GM23338 (cell line): Measurements from ENCODE around the gene EDA. TPM values are rescaled to one million over a fixed set of nuclear protein-coding genes. Genes with fewer than 3 reads are reported as not detected.

Experiments
- ATAC-seq: fragments of 200-7000 bp; cut with Tn5 transposase; 3 replicates; pipeline ENCODE4 v1.9.1; 2020
- DNase-seq: peaks from one replicate; pipeline ENCODE4 v3.0.0-alpha.2; 2015; ENCODE audit warnings: low spot score
- H2AFZ ChIP-seq: fragments of 200-600 bp; sonication (generic); 2 replicates; pipeline ENCODE4 v1.8.0; 2016; ENCODE audit warnings: antibody characterized with exemption, mild to moderate bottlenecking, moderate library complexity
- H3F3A ChIP-seq: fragments of 200-600 bp; sonication (generic); replicated peaks from 2 replicates; pipeline ENCODE4 v1.8.0; 2017; ENCODE audit warnings: antibody characterized with exemption, mixed run types, low read depth
- H3K27ac ChIP-seq: fragments of 200-600 bp; sonication (generic); 2 replicates; pipeline ENCODE4 v1.6.1; 2016; ENCODE audit warnings: low read depth
- H3K27me3 ChIP-seq: fragments of 200-600 bp; sonication (generic); 2 replicates; pipeline ENCODE4 v1.8.0; 2016; ENCODE audit warnings: mild to moderate bottlenecking, mixed run types, moderate library complexity; ENCODE audit not compliant: insufficient read depth
- H3K36me3 ChIP-seq: fragments of 200-600 bp; sonication (generic); 2 replicates; pipeline ENCODE4 v1.8.0; 2016; ENCODE audit warnings: mild to moderate bottlenecking; ENCODE audit not compliant: insufficient read depth
- H3K4me1 ChIP-seq: fragments of 200-600 bp; sonication (generic); 2 replicates; pipeline ENCODE4 v1.8.0; 2016; ENCODE audit warnings: mild to moderate bottlenecking, moderate library complexity; ENCODE audit not compliant: insufficient read depth
- H3K4me2 ChIP-seq: fragments of 200-600 bp; sonication (generic); 2 replicates; pipeline ENCODE4 v1.7.1; 2017; ENCODE audit warnings: mixed run types
- H3K4me3 ChIP-seq: fragments of 200-600 bp; sonication (generic); 2 replicates; pipeline ENCODE4 v1.6.1; 2016; ENCODE audit warnings: mixed run types
- H3K79me2 ChIP-seq: fragments of 200-600 bp; sonication (generic); replicated peaks from 2 replicates; pipeline ENCODE4 v1.8.0; 2017; ENCODE audit warnings: mild to moderate bottlenecking; ENCODE audit not compliant: insufficient read depth
- H3K9me2 ChIP-seq: fragments of 200-600 bp; sonication (generic); 2 replicates; pipeline ENCODE4 v1.8.0; 2017; ENCODE audit not compliant: insufficient read depth
- H4K20me1 ChIP-seq: fragments of 200-600 bp; sonication (generic); replicated peaks from 2 replicates; pipeline ENCODE4 v1.8.0; 2017; ENCODE audit warnings: mild to moderate bottlenecking; ENCODE audit not compliant: insufficient read depth
- H3K27ac Mint-ChIP-seq: 2 replicates; pipeline ENCODE4 v1.8.0; 2020; ENCODE audit warnings: inconsistent platforms, mild to moderate bottlenecking, moderate library complexity, mixed read lengths
- H3K27me3 Mint-ChIP-seq: 3 replicates; pipeline ENCODE4 v1.8.0; 2022; ENCODE audit warnings: low read depth, mild to moderate bottlenecking, moderate library complexity, mixed read lengths, inconsistent platforms; ENCODE audit not compliant: insufficient read depth, poor library complexity
- H3K36me3 Mint-ChIP-seq: 3 replicates; pipeline ENCODE4 v1.8.0; 2021; ENCODE audit warnings: low read depth, mild to moderate bottlenecking, inconsistent platforms, moderate library complexity, mixed read lengths
- H3K4me1 Mint-ChIP-seq: 3 replicates; pipeline ENCODE4 v1.8.0; 2020; ENCODE audit warnings: mild to moderate bottlenecking, inconsistent platforms, mixed read lengths
- H3K4me3 Mint-ChIP-seq: 3 replicates; pipeline ENCODE4 v1.8.0; 2021; ENCODE audit warnings: moderate library complexity, mild to moderate bottlenecking, inconsistent platforms, mixed read lengths
- H3K9me3 Mint-ChIP-seq: 3 replicates; pipeline ENCODE4 v1.8.0; 2020; ENCODE audit warnings: moderate library complexity, mild to moderate bottlenecking, inconsistent platforms, mixed read lengths
- CREB1 ChIP-seq: fragments of 250-450 bp; sonication (Bioruptor Pico); IDR thresholded peaks from 2 replicates; pipeline ENCODE4 v1.5.0; 2020; ENCODE audit warnings: low read depth, mild to moderate bottlenecking, moderate library complexity
- EZH2 ChIP-seq: fragments of 200-600 bp; sonication (generic); IDR thresholded peaks from one replicate; pipeline ENCODE4 v1.8.0; 2017; ENCODE audit warnings: antibody characterized with exemption, mild to moderate bottlenecking, low read depth; ENCODE audit not compliant: unreplicated experiment
- EZH2phosphoT487 ChIP-seq: fragments of 200-600 bp; sonication (generic); IDR thresholded peaks from one replicate; pipeline ENCODE4 v1.8.1; 2018; ENCODE audit warnings: antibody characterized with exemption; ENCODE audit not compliant: unreplicated experiment
- JUNB ChIP-seq: IDR thresholded peaks from one replicate; pipeline ENCODE4 v1.6.1; 2016; ENCODE audit warnings: antibody characterized with exemption; ENCODE audit not compliant: unreplicated experiment
- NANOG ChIP-seq: IDR thresholded peaks from 2 replicates; pipeline ENCODE4 v1.6.1; 2016; ENCODE audit warnings: antibody characterized with exemption, borderline replicate concordance
- POLR2AphosphoS5 ChIP-seq: IDR thresholded peaks from 2 replicates; pipeline ENCODE4 v1.6.1; 2016; ENCODE audit warnings: antibody characterized with exemption, low read depth
- REST ChIP-seq: IDR thresholded peaks from one replicate; pipeline ENCODE4 v1.6.1; 2018; ENCODE audit warnings: antibody characterized with exemption; ENCODE audit not compliant: unreplicated experiment
- STAT1 ChIP-seq: IDR thresholded peaks from one replicate; pipeline ENCODE4 v1.6.1; 2016; ENCODE audit warnings: antibody characterized with exemption; ENCODE audit not compliant: unreplicated experiment
- ZNF114 ChIP-seq: fragments of 250-450 bp; sonication (Bioruptor Pico); IDR thresholded peaks from 2 replicates; pipeline ENCODE4 v1.5.0; 2020; ENCODE audit warnings: mild to moderate bottlenecking, moderate library complexity
- ZNF331 ChIP-seq: fragments of 250-450 bp; sonication (Bioruptor Pico); IDR thresholded peaks from 2 replicates; pipeline ENCODE4 v1.5.0; 2020; ENCODE audit warnings: low read depth, mild to moderate bottlenecking, moderate library complexity
- ZNF462 ChIP-seq: fragments of 250-450 bp; sonication (Bioruptor Pico); IDR thresholded peaks from 2 replicates; pipeline ENCODE4 v1.5.0; 2020; ENCODE audit warnings: mild to moderate bottlenecking, moderate library complexity
- polyA plus RNA-seq: library from polyadenylated mRNA; unstranded; fragments of >200 nt; fragmentation: Nextera tagmentation; extraction: Ambion mirVana; gene quantifications from 2 replicates; pipeline ENCODE4 v1.2.1, GENCODE V29; 2016
- total RNA-seq: library from RNA; depleted of rRNA; stranded (reverse); fragments of >200 nt; shearing (Covaris generic); gene quantifications from 2 replicates; pipeline ENCODE4 v1.2.3, GENCODE V29; 2014
- TF ChIP-seq, protein P1 (sequence below), 2 experiments: fragments of 200-600 bp in 1 of 2; sonication (generic) in 1 of 2; conservative IDR thresholded peaks; 2 replicates each; pipeline versions ENCODE4 v1.5.1 to v1.6.1; 2016 to 2017; ENCODE audit warnings: antibody characterized with exemption in 2 of 2, low read depth in 2 of 2, mild to moderate bottlenecking in 2 of 2, moderate library complexity in 1 of 2
- TF ChIP-seq, protein P2 (sequence below): IDR thresholded peaks from 2 replicates; pipeline ENCODE4 v1.6.1; 2016; ENCODE audit warnings: antibody characterized with exemption

Gene EDA
- total and polyA plus RNA-seq, 2 experiments from 2014 or later: 6.6 to 19.6 TPM

DNA sequence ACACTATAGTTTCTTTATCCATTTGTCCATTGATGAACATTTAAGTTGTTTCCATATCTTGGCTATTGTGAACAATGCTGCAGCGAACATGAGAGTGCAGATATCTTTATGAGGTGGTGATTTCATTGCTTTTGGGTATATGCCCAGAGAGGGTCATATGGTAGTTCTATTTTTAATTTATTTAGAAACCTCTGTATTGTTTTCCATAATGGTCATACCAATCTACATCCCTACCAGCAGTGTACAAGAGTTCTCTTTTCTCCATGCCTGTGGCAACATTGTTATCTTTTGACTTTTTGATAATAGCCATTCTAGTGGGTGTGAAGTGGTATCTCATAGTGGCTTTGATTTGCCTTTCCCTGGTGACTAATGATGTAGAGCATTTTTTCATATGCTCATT is 48.8 kb downstream of the EDA start:
- Mint-ChIP-seq H3K4me3 (no peak overlapping the region), H3K36me3 (peaks cover 22% of the 10 kb centered on the region; the same call in 2 of the 3 replicates), H3K27ac (no peak overlapping the region), H3K9me3 (peaks cover 31% of the 10 kb centered on the region), H3K27me3 (no peaks in the 10 kb centered on the region), H3K4me1 (no peaks in the 10 kb centered on the region)
- H3K79me2 ChIP-seq: peaks cover 30% of the 10 kb centered on the region
- no peak overlapping the region for H3K27ac ChIP-seq
- DNase-seq (no peak), ATAC-seq (no peak)
- H3K4me2 ChIP-seq: no peak overlapping the region
- H3F3A ChIP-seq: no peaks in the 10 kb centered on the region
- no peak overlapping the region for H2AFZ ChIP-seq
- no peaks in the 10 kb centered on the region for H4K20me1 ChIP-seq
- H3K4me1 ChIP-seq: no peaks in the 10 kb centered on the region
- TF ChIP-seq EZH2 (no peak), REST (no peak), JUNB (no peak), POLR2AphosphoS5 (no peak), ZNF114 (no peak), ZNF462 (CRISPR knock-in tag) (no peak), EZH2phosphoT487 (no peak), ZNF331 (CRISPR knock-in tag) (no peak), STAT1 (no peak), NANOG (no peak), CREB1 (CRISPR knock-in tag) (no peak)
- TF ChIP-seq, protein P1, sequence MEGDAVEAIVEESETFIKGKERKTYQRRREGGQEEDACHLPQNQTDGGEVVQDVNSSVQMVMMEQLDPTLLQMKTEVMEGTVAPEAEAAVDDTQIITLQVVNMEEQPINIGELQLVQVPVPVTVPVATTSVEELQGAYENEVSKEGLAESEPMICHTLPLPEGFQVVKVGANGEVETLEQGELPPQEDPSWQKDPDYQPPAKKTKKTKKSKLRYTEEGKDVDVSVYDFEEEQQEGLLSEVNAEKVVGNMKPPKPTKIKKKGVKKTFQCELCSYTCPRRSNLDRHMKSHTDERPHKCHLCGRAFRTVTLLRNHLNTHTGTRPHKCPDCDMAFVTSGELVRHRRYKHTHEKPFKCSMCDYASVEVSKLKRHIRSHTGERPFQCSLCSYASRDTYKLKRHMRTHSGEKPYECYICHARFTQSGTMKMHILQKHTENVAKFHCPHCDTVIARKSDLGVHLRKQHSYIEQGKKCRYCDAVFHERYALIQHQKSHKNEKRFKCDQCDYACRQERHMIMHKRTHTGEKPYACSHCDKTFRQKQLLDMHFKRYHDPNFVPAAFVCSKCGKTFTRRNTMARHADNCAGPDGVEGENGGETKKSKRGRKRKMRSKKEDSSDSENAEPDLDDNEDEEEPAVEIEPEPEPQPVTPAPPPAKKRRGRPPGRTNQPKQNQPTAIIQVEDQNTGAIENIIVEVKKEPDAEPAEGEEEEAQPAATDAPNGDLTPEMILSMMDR (conservative IDR thresholded peaks at IDR 0.05; ENCODE audit: low read depth in 2 of 2): no peak
- TF ChIP-seq, protein P2, sequence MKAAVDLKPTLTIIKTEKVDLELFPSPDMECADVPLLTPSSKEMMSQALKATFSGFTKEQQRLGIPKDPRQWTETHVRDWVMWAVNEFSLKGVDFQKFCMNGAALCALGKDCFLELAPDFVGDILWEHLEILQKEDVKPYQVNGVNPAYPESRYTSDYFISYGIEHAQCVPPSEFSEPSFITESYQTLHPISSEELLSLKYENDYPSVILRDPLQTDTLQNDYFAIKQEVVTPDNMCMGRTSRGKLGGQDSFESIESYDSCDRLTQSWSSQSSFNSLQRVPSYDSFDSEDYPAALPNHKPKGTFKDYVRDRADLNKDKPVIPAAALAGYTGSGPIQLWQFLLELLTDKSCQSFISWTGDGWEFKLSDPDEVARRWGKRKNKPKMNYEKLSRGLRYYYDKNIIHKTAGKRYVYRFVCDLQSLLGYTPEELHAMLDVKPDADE: no peak
- H3K36me3 ChIP-seq: 0 out of 2 replicates have a peak, but pooled peaks cover 4% of the 10 kb centered on the region
- H3K27me3 ChIP-seq: no peaks in the 10 kb centered on the region
- H3K9me2 ChIP-seq: no peaks in the 10 kb centered on the region
- H3K4me3 ChIP-seq: no peak overlapping the region
